Stimulated activated CD4-positive, alpha-beta T cell treated with anti-CD3 and anti-CD28 coated beads, Interleukin-15, amount 100 ng/mL, for 1 hour (primary cell): ENCODE results near the gene KRT79.

ENCODE experiments used
- DNase-seq, 2 donors: peaks; one replicate each; pipeline ENCODE4 v3.0.0-alpha.2; 2020; ENCODE audit warnings: low read depth in 1 of 2, low spot score in 1 of 2

Gene KRT79

GRCh38 chr12:52820521-52820920 lies 13.6 kb downstream of the KRT79 start:
- DNase-seq, result no peak

- DNase-seq, result no peak
Measured at GRCh38 chr12:52819731-52820510, 14.2 kb downstream of the KRT79 start.

- no peak for DNase-seq
Measured at GRCh38 chr12:52818887-52819420, 15.2 kb downstream of the KRT79 start.

- DNase-seq, result no peak
Measured at GRCh38 chr12:52818388-52818787, 15.7 kb downstream of the KRT79 start.

GRCh38 chr12:52817699-52818238 lies 16.3 kb downstream of the KRT79 start:
- no peak for DNase-seq

GRCh38 chr12:52817003-52817698 lies 17.0 kb downstream of the KRT79 start:
- no peak for DNase-seq

- no peak for DNase-seq
Measured at GRCh38 chr12:52815676-52816588, 18.2 kb downstream of the KRT79 start.

GRCh38 chr12:52815161-52815560 lies 18.9 kb downstream of the KRT79 start:
- DNase-seq, result no peak

- DNase-seq, result no peak
Measured at GRCh38 chr12:52814710-52815155, 19.4 kb downstream of the KRT79 start.

GRCh38 chr12:52813885-52814709 lies 20.0 kb downstream of the KRT79 start, which contains the start of gene KRT4:
TSS of gene KRT4 (minus strand) at chr12:52814116. CDS start at chr12:52814058, 58 bp downstream.
- DNase-seq, result no peak

- DNase-seq, result no peak
Measured at GRCh38 chr12:52813203-52813819, 20.8 kb downstream of the KRT79 start.

- DNase-seq, result no peak
Measured at GRCh38 chr12:52812749-52813148, 21.4 kb downstream of the KRT79 start.

- no peak for DNase-seq
Measured at GRCh38 chr12:52812073-52812400, 22.1 kb downstream of the KRT79 start.

- DNase-seq, result no peak
Measured at GRCh38 chr12:52811191-52812072, 22.7 kb downstream of the KRT79 start.

GRCh38 chr12:52810554-52810953 lies 23.6 kb downstream of the KRT79 start:
- no peak for DNase-seq

GRCh38 chr12:52809166-52809565 lies 24.9 kb downstream of the KRT79 start:
- no peak for DNase-seq

GRCh38 chr12:52808573-52809160 lies 25.4 kb downstream of the KRT79 start:
- no peak for DNase-seq
